HL-60 (cell line): ENCODE results near the gene LFNG.

Experiments used
- DNase-seq, 2 experiments: peaks; one replicate each; pipeline ENCODE4 v3.0.0-alpha.2; 2010 to 2020; ENCODE audit warnings: low read depth in 1 of 2, low spot score in 1 of 2
- H3K27ac ChIP-seq: fragments of 250-450 bp; sonication (Bioruptor Pico); replicated peaks from 2 replicates; pipeline ENCODE4 v1.5.1; 2020; ENCODE audit warnings: mild to moderate bottlenecking, moderate library complexity
- H3K27me3 ChIP-seq: fragments of 250-450 bp; sonication (Bioruptor Pico); 2 replicates; pipeline ENCODE4 v1.5.1; 2021; ENCODE audit warnings: mild to moderate bottlenecking, moderate library complexity; ENCODE audit not compliant: insufficient read depth, poor library complexity, severe bottlenecking
- H3K4me3 ChIP-seq: replicated peaks from 2 replicates; pipeline ENCODE4 v1.5.1; 2011; ENCODE audit warnings: mild to moderate bottlenecking, control low read depth, low read length; ENCODE audit not compliant: insufficient read depth
- GABPA ChIP-seq: IDR thresholded peaks from 2 replicates; pipeline ENCODE4 v1.6.1; 2012; ENCODE audit warnings: low read depth
- POLR2AphosphoS5 ChIP-seq: IDR thresholded peaks from 2 replicates; pipeline ENCODE4 v1.6.1; 2012; ENCODE audit warnings: low read depth
- SPI1 ChIP-seq: IDR thresholded peaks from 2 replicates; pipeline ENCODE4 v1.6.1; 2012; ENCODE audit warnings: low read depth, mild to moderate bottlenecking, borderline replicate concordance
- TF ChIP-seq, protein P1 (sequence below): IDR thresholded peaks from 2 replicates; pipeline ENCODE4 v1.6.1; 2012; ENCODE audit warnings: low read depth; ENCODE audit not compliant: insufficient replicate concordance
- TF ChIP-seq, protein P2 (sequence below): IDR thresholded peaks from one replicate; pipeline ENCODE4 v1.5.1; 2011; ENCODE audit warnings: low read length, control low read depth, inconsistent platforms; ENCODE audit not compliant: insufficient read depth

LFNG gene

DNA sequence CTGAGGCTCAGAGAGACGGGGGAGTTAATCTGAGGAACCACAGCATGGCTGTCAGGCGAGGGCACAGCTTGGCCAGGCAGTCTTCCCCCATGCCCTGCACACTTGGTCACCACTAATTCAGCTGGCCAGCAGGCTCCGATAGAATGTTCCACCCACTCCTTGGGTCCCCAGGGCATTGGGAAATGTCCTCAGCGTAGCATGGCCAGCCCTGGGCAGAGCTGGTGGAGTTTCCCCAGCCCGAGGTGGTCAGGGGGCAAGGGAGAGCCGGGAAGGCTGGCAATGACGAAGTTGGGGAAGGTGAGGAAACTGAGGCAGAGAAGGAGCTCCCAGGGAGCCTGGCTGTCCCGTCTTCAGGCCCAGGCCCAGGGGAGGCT lies 31.3 kb upstream of the LFNG start:
- Histone ChIP-seq H3K4me3 (no peak overlapping the region), H3K27me3 (no peaks in the 10 kb centered on the region), H3K27ac (no peak overlapping the region)
- no peak for DNase-seq
- TF ChIP-seq GABPA (no peak), POLR2AphosphoS5 (no peak), SPI1 (no peak)
- TF ChIP-seq, protein P1, sequence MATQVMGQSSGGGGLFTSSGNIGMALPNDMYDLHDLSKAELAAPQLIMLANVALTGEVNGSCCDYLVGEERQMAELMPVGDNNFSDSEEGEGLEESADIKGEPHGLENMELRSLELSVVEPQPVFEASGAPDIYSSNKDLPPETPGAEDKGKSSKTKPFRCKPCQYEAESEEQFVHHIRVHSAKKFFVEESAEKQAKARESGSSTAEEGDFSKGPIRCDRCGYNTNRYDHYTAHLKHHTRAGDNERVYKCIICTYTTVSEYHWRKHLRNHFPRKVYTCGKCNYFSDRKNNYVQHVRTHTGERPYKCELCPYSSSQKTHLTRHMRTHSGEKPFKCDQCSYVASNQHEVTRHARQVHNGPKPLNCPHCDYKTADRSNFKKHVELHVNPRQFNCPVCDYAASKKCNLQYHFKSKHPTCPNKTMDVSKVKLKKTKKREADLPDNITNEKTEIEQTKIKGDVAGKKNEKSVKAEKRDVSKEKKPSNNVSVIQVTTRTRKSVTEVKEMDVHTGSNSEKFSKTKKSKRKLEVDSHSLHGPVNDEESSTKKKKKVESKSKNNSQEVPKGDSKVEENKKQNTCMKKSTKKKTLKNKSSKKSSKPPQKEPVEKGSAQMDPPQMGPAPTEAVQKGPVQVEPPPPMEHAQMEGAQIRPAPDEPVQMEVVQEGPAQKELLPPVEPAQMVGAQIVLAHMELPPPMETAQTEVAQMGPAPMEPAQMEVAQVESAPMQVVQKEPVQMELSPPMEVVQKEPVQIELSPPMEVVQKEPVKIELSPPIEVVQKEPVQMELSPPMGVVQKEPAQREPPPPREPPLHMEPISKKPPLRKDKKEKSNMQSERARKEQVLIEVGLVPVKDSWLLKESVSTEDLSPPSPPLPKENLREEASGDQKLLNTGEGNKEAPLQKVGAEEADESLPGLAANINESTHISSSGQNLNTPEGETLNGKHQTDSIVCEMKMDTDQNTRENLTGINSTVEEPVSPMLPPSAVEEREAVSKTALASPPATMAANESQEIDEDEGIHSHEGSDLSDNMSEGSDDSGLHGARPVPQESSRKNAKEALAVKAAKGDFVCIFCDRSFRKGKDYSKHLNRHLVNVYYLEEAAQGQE, result no peak
- TF ChIP-seq, protein P2, sequence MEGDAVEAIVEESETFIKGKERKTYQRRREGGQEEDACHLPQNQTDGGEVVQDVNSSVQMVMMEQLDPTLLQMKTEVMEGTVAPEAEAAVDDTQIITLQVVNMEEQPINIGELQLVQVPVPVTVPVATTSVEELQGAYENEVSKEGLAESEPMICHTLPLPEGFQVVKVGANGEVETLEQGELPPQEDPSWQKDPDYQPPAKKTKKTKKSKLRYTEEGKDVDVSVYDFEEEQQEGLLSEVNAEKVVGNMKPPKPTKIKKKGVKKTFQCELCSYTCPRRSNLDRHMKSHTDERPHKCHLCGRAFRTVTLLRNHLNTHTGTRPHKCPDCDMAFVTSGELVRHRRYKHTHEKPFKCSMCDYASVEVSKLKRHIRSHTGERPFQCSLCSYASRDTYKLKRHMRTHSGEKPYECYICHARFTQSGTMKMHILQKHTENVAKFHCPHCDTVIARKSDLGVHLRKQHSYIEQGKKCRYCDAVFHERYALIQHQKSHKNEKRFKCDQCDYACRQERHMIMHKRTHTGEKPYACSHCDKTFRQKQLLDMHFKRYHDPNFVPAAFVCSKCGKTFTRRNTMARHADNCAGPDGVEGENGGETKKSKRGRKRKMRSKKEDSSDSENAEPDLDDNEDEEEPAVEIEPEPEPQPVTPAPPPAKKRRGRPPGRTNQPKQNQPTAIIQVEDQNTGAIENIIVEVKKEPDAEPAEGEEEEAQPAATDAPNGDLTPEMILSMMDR, result no peak

DNA sequence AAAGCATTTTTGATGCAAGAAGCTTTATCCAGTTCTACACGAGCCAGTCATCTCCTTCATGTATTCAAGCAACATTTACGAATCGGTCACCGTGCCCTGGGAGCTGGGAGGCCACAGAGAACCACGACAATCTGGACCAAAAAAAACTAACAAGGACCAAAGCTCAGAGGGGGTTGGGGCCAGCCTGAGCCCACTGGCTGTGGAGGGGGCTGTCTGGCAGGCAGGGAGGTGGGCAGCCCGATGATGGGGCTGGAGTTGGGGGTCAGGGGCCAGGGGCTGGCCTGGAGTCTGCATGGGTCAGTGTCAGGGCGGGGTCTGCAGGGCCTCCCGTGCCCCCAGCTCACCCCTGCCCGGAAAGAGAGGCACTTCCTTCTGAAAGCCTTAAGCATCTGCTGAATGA lies 30.9 kb upstream of the LFNG start:
- DNase-seq, result no peak
- no peaks in the 10 kb centered on the region for H3K27me3 ChIP-seq
- H3K27ac ChIP-seq, result no peak overlapping the region
- TF ChIP-seq, protein P2, result no peak
- TF ChIP-seq SPI1 (no peak), GABPA (no peak), POLR2AphosphoS5 (no peak)
- TF ChIP-seq, protein P1, result no peak
- no peak overlapping the region for H3K4me3 ChIP-seq

DNA sequence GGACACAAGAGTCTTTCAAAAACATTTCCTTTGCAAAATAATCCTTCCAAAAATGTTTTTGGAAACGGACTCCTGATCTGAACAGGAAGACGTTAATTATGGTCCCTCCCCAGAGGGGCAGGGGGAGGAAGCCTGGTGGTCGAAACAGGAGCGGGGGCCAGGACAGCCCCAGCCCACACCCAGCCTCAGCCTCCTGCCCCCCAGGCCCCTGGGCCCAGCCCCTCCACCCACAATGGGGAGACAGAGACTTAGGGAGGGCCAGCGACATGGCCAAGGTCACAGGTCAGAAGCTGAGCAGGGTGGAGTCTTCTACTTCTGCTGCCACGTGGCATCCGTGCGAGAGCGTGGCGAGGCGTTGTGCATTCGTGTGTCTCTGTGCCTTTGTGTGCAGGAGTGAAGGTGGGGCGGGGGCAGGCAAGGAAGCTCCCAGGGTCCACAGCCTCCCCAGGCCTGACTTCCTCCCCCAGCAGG lies 29.4 kb upstream of the LFNG start:
- Histone ChIP-seq H3K4me3 (no peak overlapping the region), H3K27me3 (no peaks in the 10 kb centered on the region), H3K27ac (no peak overlapping the region)
- no peak for DNase-seq
- TF ChIP-seq, protein P1, result no peak
- TF ChIP-seq SPI1 (no peak), POLR2AphosphoS5 (no peak), GABPA (no peak)
- TF ChIP-seq, protein P2, result no peak
